ENCODE results near the gene WDR27. TPM values are rescaled to one million over a fixed set of nuclear protein-coding genes. Genes with fewer than 3 reads are reported as not detected.
"Not testable (repeated sequence)": the region's sequence is repeated elsewhere in the genome, so short reads cannot be mapped to it uniquely, and the experiment has no call there.

The WDR27 gene
- polyA plus RNA-seq, 4 donors = 9.7 to 62.2 (median 14.7) TPM

DNA sequence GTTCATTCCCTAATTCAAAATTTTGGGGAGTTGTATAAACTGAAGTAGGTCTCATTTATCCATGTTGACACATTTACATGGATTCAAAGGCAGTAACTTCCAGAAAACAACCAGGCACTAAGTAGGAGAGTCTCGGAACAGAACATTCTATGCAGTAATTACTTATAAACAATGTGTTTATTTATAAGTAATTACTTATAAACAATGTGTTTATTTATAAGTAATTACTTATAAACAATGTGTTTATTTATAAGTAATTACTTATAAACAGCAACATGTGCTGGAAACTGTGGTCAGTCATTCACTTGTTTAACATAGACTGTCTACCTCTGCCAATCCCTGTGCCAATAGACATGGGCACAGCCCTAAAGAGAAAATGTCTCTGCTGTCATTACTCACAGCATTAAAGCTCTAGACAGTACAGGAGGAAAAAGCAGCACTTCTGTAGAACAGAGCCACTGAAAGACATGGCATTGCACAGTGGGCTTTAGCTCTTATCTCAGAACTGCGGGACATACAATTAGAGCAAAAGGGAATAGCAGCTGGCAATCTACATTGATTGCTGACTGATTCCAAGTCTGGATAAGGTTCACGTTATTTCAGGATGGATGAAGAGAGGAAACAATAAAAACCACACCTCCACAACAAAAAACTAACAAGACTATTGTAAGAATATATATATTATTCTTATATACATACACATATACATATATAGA is 188.2 kb downstream of the WDR27 start:
- peaks cover 3 to 15% of the 10 kb centered on the region in 2 donors for H3K9me3 ChIP-seq (ENCODE audit: control insufficient read depth in 2 of 2, insufficient read depth in 1 of 2, low read depth in 1 of 2, low read length in 1 of 2)
- H3K36me3 ChIP-seq (ENCODE audit: control insufficient read depth in 3 of 3, insufficient read depth in 2 of 3, low read depth in 1 of 3, low read length in 3 of 3) = peaks cover 0 to 3% (median 0%) of the 10 kb centered on the region in 3 donors
- H3K4me1 ChIP-seq (ENCODE audit: control insufficient read depth in 3 of 3, insufficient read depth in 2 of 3, low read depth in 1 of 3, low read length in 2 of 3) = no peaks in the 10 kb centered on the region
- DNase-seq (no peak), FAIRE-seq (peak; percentile 97)
- no peak overlapping the region for H3K4me3 ChIP-seq (ENCODE audit: low read depth in 1 of 3, low read length in 3 of 3)
- no peak overlapping the region for H3K27ac ChIP-seq (ENCODE audit: low read depth in 1 of 3, low read length in 2 of 3)
- 37 to 66% (median 38%) methylated on average over 3 of the region's 3 CpGs for WGBS, 3 donors
- no peaks in the 10 kb centered on the region for H3K27me3 ChIP-seq (ENCODE audit: control insufficient read depth in 3 of 3, insufficient read depth in 3 of 3, low read length in 3 of 3)

DNA sequence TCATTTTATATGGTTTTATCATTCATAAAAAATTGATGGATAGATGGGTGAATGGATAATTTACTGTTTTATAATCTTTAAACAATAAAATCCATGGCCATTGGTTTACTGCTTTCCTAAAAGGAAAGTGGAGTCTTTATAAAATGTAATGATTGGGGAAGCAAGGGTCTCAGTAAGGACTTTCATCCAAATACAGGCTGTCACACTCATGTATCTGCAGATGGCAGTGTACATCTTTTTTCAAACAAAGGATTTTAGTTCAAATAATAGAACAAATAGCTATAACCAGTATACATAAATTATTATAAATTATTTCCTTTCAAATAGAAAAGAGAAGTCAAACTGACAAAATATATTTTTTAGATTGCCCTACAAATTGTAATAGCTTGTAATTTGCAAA is 190.0 kb downstream of the WDR27 start:
- H3K27me3 ChIP-seq (ENCODE audit: control insufficient read depth in 3 of 3, insufficient read depth in 3 of 3, low read length in 3 of 3); FAIRE-seq; DNase-seq; H3K36me3 ChIP-seq (ENCODE audit: control insufficient read depth in 3 of 3, insufficient read depth in 2 of 3, low read depth in 1 of 3, low read length in 3 of 3); H3K4me1 ChIP-seq (ENCODE audit: control insufficient read depth in 3 of 3, insufficient read depth in 2 of 3, low read depth in 1 of 3, low read length in 2 of 3); H3K9me3 ChIP-seq (ENCODE audit: control insufficient read depth in 2 of 2, insufficient read depth in 1 of 2, low read depth in 1 of 2, low read length in 1 of 2); H3K27ac ChIP-seq (ENCODE audit: low read depth in 1 of 3, low read length in 2 of 3); H3K4me3 ChIP-seq (ENCODE audit: low read depth in 1 of 3, low read length in 3 of 3): not testable (repeated sequence)

- Histone ChIP-seq H3K36me3 (ENCODE audit: control insufficient read depth in 3 of 3, insufficient read depth in 2 of 3, low read depth in 1 of 3, low read length in 3 of 3) (no peaks in the 10 kb centered on the region), H3K9me3 (ENCODE audit: control insufficient read depth in 2 of 2, insufficient read depth in 1 of 2, low read depth in 1 of 2, low read length in 1 of 2) (peaks cover 0 to 3% of the 10 kb centered on the region in 2 donors), H3K4me1 (ENCODE audit: control insufficient read depth in 3 of 3, insufficient read depth in 2 of 3, low read depth in 1 of 3, low read length in 2 of 3) (no peaks in the 10 kb centered on the region), H3K27me3 (ENCODE audit: control insufficient read depth in 3 of 3, insufficient read depth in 3 of 3, low read length in 3 of 3) (no peaks in the 10 kb centered on the region), H3K4me3 (ENCODE audit: low read depth in 1 of 3, low read length in 3 of 3) (no peak overlapping the region), H3K27ac (ENCODE audit: low read depth in 1 of 3, low read length in 2 of 3) (no peak overlapping the region)
- DNase-seq (no peak), FAIRE-seq (no peak)
- 68 to 77% (median 70%) methylated on average over 1 of the region's 1 CpG for WGBS, 3 donors
Observed at GRCh38 chr6:169510871-169511270, 191.0 kb downstream of the WDR27 start.

GRCh38 chr6:169508452-169508851 is 193.4 kb downstream of the WDR27 start:
- Histone ChIP-seq H3K36me3 (ENCODE audit: control insufficient read depth in 3 of 3, insufficient read depth in 2 of 3, low read depth in 1 of 3, low read length in 3 of 3) (no peaks in the 10 kb centered on the region), H3K27me3 (ENCODE audit: control insufficient read depth in 3 of 3, insufficient read depth in 3 of 3, low read length in 3 of 3) (no peaks in the 10 kb centered on the region), H3K27ac (ENCODE audit: low read depth in 1 of 3, low read length in 2 of 3) (no peak overlapping the region), H3K4me1 (ENCODE audit: control insufficient read depth in 3 of 3, insufficient read depth in 2 of 3, low read depth in 1 of 3, low read length in 2 of 3) (no peaks in the 10 kb centered on the region), H3K4me3 (ENCODE audit: low read depth in 1 of 3, low read length in 3 of 3) (no peak overlapping the region), H3K9me3 (ENCODE audit: control insufficient read depth in 2 of 2, insufficient read depth in 1 of 2, low read depth in 1 of 2, low read length in 1 of 2) (peaks cover 0 to 3% of the 10 kb centered on the region in 2 donors)
- FAIRE-seq = no peak
- WGBS, 3 donors = 94 to 97% (median 97%) methylated on average over 1 of the region's 1 CpG
- no peak for DNase-seq

DNA sequence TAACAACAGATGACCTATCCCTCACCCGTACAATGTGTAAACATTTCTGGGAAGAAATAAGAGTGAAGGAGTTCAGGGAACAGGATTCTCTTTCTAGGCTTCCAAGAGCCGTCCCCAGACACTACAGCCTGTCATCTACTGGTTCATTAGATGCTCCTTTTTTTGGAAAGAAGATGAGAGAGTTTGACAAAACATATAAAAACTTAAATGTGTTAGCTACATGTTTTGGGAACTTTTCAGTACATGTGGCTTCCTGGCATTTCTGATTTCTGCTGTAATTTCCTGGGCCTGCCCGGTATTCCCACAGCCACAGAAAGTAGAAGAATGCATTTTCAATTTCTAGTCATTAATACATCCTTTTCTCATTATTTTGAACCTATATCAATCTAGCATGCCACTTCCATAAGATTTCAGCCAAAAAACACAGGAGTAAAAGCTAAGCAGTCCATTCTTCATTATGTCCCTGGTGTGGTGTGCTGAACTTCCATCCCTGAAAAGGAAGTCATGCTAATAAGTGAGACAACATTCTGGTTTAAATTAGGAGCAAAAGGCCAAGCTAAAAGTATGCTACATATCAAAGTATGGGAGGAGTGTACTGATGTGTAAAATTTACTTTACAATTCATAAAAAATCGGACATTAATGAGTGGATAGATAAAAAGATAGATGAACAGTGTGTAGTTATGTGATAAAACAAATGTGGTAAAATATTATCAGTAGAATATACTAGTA is 198.2 kb downstream of the WDR27 start:
- H3K36me3 ChIP-seq (ENCODE audit: control insufficient read depth in 3 of 3, insufficient read depth in 2 of 3, low read depth in 1 of 3, low read length in 3 of 3) = no peaks in the 10 kb centered on the region
- no peak overlapping the region for H3K4me3 ChIP-seq (ENCODE audit: low read depth in 1 of 3, low read length in 3 of 3)
- 65 to 84% (median 81%) methylated on average over 4 of the region's 4 CpGs for WGBS, 3 donors
- DNase-seq (no peak), FAIRE-seq (no peak)
- no peaks in the 10 kb centered on the region for H3K27me3 ChIP-seq (ENCODE audit: control insufficient read depth in 3 of 3, insufficient read depth in 3 of 3, low read length in 3 of 3)
- H3K27ac ChIP-seq (ENCODE audit: low read depth in 1 of 3, low read length in 2 of 3) = no peak overlapping the region
- H3K4me1 ChIP-seq (ENCODE audit: control insufficient read depth in 3 of 3, insufficient read depth in 2 of 3, low read depth in 1 of 3, low read length in 2 of 3) = no peaks in the 10 kb centered on the region
- no peaks in the 10 kb centered on the region for H3K9me3 ChIP-seq (ENCODE audit: control insufficient read depth in 2 of 2, insufficient read depth in 1 of 2, low read depth in 1 of 2, low read length in 1 of 2)

GRCh38 chr6:169502445-169502844 is 199.4 kb downstream of the WDR27 start:
- no peak for DNase-seq
- WGBS, 3 donors = 94% methylated on average over 22 of the region's 22 CpGs
- Histone ChIP-seq H3K4me3 (ENCODE audit: low read depth in 1 of 3, low read length in 3 of 3) (no peak overlapping the region), H3K27ac (ENCODE audit: low read depth in 1 of 3, low read length in 2 of 3) (no peak overlapping the region), H3K4me1 (ENCODE audit: control insufficient read depth in 3 of 3, insufficient read depth in 2 of 3, low read depth in 1 of 3, low read length in 2 of 3) (no peaks in the 10 kb centered on the region), H3K27me3 (ENCODE audit: control insufficient read depth in 3 of 3, insufficient read depth in 3 of 3, low read length in 3 of 3) (no peaks in the 10 kb centered on the region), H3K36me3 (ENCODE audit: control insufficient read depth in 3 of 3, insufficient read depth in 2 of 3, low read depth in 1 of 3, low read length in 3 of 3) (no peaks in the 10 kb centered on the region), H3K9me3 (ENCODE audit: control insufficient read depth in 2 of 2, insufficient read depth in 1 of 2, low read depth in 1 of 2, low read length in 1 of 2) (no peaks in the 10 kb centered on the region)
- no peak for FAIRE-seq

DNA sequence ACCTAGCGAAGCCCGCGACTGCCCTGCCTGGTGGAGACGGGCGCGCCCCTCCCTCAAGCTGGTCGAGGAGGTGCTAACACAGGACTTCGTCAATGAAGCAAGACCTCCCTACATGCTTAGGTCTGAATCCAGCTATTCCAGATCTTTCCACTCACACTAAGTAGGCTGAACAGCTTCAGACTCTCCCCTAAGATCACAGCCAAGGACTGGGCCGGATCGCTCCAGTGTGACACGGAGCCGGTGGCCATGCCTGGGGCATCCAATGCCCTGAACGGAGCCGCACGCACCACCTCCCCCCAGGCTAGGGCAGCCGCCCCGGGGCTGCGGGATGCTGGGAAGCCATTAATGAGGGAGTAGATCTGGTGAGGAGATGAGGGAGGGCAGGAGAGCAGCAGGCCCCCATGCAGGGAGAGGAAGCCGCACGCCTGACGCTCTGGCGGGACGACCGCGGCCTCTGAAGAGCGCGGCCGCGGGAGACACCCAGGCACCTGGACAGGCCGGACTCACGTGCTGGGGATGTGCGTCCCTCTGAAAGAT is 200.0 kb downstream of the WDR27 start:
- Histone ChIP-seq H3K27me3 (ENCODE audit: control insufficient read depth in 3 of 3, insufficient read depth in 3 of 3, low read length in 3 of 3) (no peaks in the 10 kb centered on the region), H3K4me3 (ENCODE audit: low read depth in 1 of 3, low read length in 3 of 3) (no peak overlapping the region), H3K4me1 (ENCODE audit: control insufficient read depth in 3 of 3, insufficient read depth in 2 of 3, low read depth in 1 of 3, low read length in 2 of 3) (no peaks in the 10 kb centered on the region), H3K9me3 (ENCODE audit: control insufficient read depth in 2 of 2, insufficient read depth in 1 of 2, low read depth in 1 of 2, low read length in 1 of 2) (no peaks in the 10 kb centered on the region), H3K36me3 (ENCODE audit: control insufficient read depth in 3 of 3, insufficient read depth in 2 of 3, low read depth in 1 of 3, low read length in 3 of 3) (no peaks in the 10 kb centered on the region), H3K27ac (ENCODE audit: low read depth in 1 of 3, low read length in 2 of 3) (no peak overlapping the region)
- WGBS, 3 donors = 95 to 97% (median 96%) methylated on average over 32 of the region's 32 CpGs
- DNase-seq = no peak
- no peak for FAIRE-seq

DNA sequence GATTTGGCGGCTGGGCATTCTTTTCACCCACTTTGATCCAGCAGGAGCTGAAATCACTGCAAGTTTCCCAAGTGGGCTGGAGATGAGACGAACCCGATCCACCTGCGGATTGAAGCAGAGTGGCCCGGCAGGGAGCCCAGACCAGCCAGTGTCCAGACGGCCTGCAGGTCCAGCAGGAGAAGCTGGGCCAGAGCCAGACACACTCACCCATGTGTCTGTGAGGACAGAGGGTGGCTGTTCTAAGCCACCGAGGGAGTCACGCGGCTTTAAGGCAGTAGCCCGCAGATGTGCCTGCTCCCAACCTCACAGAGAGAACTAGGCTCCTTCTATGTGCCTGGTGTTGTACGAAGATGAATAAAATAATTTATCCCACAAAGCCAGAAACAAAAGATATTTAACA is 200.7 kb downstream of the WDR27 start:
- H3K27me3 ChIP-seq (ENCODE audit: control insufficient read depth in 3 of 3, insufficient read depth in 3 of 3, low read length in 3 of 3) = no peaks in the 10 kb centered on the region
- no peak for DNase-seq
- FAIRE-seq = no peak

More for the DNA sequence above, 200.7 kb downstream of the WDR27 start:
- Histone ChIP-seq H3K36me3 (ENCODE audit: control insufficient read depth in 3 of 3, insufficient read depth in 2 of 3, low read depth in 1 of 3, low read length in 3 of 3) (no peaks in the 10 kb centered on the region), H3K4me3 (ENCODE audit: low read depth in 1 of 3, low read length in 3 of 3) (no peak overlapping the region), H3K9me3 (ENCODE audit: control insufficient read depth in 2 of 2, insufficient read depth in 1 of 2, low read depth in 1 of 2, low read length in 1 of 2) (no peaks in the 10 kb centered on the region), H3K27ac (ENCODE audit: low read depth in 1 of 3, low read length in 2 of 3) (no peak overlapping the region), H3K4me1 (ENCODE audit: control insufficient read depth in 3 of 3, insufficient read depth in 2 of 3, low read depth in 1 of 3, low read length in 2 of 3) (no peaks in the 10 kb centered on the region)
- WGBS, 3 donors = 93 to 96% (median 95%) methylated on average over 11 of the region's 11 CpGs
